ENCODE measurements around the gene FAF2.
A peak's percentile ranks its signal among the peaks of the same experiment; 100 is the strongest.

The FAF2 gene

GRCh38 chr5:176412517-176413254 lies 35.5 kb upstream of the FAF2 start:
- ATAC-seq (ENCODE audit: insufficient read depth, low read depth) = no peak
- Histone ChIP-seq H3K4me2 (ENCODE audit: insufficient read depth, low read length) (0 out of 2 replicates have a peak overlapping the region, but pooled peaks have one; percentile 5), H3K9me3 (ENCODE audit: insufficient read depth, low read length, severe bottlenecking) (no peaks in the 10 kb centered on the region), H3K27me3 (ENCODE audit: insufficient read depth, low read length, poor library complexity) (no peaks in the 10 kb centered on the region), H2AFZ (ENCODE audit: low read depth, low read length) (no peak overlapping the region), H3K36me3 (ENCODE audit: insufficient read depth, low read length) (peaks cover 31% of the 10 kb centered on the region), H3K9ac (ENCODE audit: low read depth, low read length) (no peak overlapping the region), H3K79me2 (ENCODE audit: insufficient read depth, low read length) (peaks cover 44% of the 10 kb centered on the region), H3K4me3 (ENCODE audit: low read depth in 1 of 2, low read length in 2 of 2) (no peak overlapping the region), H3K27ac (ENCODE audit: low read length) (no peak overlapping the region; the same call in 1 of the 2 replicates), H3K4me1 (ENCODE audit: insufficient read depth, low read length) (peaks cover 38% of the 10 kb centered on the region), H4K20me1 (ENCODE audit: insufficient read depth, low read length) (peaks cover 20% of the 10 kb centered on the region; the same call in 1 of the 2 replicates)
- no peak for DNase-seq
- no peak for TF ChIP-seq CTCF (IDR thresholded peaks at IDR 0.05; ENCODE audit: borderline replicate concordance, extremely low read depth, low read length, poor library complexity, severe bottlenecking)
- no peak for TF ChIP-seq EZH2 (IDR thresholded peaks at IDR 0.05; ENCODE audit: borderline replicate concordance, low read depth, low read length, severe bottlenecking)

GRCh38 chr5:176413255-176413565 lies 35.0 kb upstream of the FAF2 start:
- Histone ChIP-seq H3K4me3 (ENCODE audit: low read depth in 1 of 2, low read length in 2 of 2) (no peak overlapping the region), H3K27me3 (ENCODE audit: insufficient read depth, low read length, poor library complexity) (no peaks in the 10 kb centered on the region), H3K4me1 (ENCODE audit: insufficient read depth, low read length) (peaks cover 38% of the 10 kb centered on the region), H3K79me2 (ENCODE audit: insufficient read depth, low read length) (peaks cover 44% of the 10 kb centered on the region), H3K9me3 (ENCODE audit: insufficient read depth, low read length, severe bottlenecking) (no peaks in the 10 kb centered on the region), H4K20me1 (ENCODE audit: insufficient read depth, low read length) (peaks cover 20% of the 10 kb centered on the region; the same call in 1 of the 2 replicates), H3K4me2 (ENCODE audit: insufficient read depth, low read length) (0 out of 2 replicates have a peak overlapping the region, but pooled peaks have one; percentile 96), H3K36me3 (ENCODE audit: insufficient read depth, low read length) (peaks cover 27% of the 10 kb centered on the region), H3K27ac (ENCODE audit: low read length) (no peak overlapping the region; the same call in 1 of the 2 replicates), H2AFZ (ENCODE audit: low read depth, low read length) (no peak overlapping the region), H3K9ac (ENCODE audit: low read depth, low read length) (no peak overlapping the region)
- DNase-seq (no peak), ATAC-seq (ENCODE audit: insufficient read depth, low read depth) (no peak)
- TF ChIP-seq EZH2 (IDR thresholded peaks at IDR 0.05; ENCODE audit: borderline replicate concordance, low read depth, low read length, severe bottlenecking) (no peak), CTCF (IDR thresholded peaks at IDR 0.05; ENCODE audit: borderline replicate concordance, extremely low read depth, low read length, poor library complexity, severe bottlenecking) (no peak)

GRCh38 chr5:176413709-176414191 lies 34.4 kb upstream of the FAF2 start:
- Histone ChIP-seq H3K27ac (ENCODE audit: low read length) (no peak overlapping the region), H3K27me3 (ENCODE audit: insufficient read depth, low read length, poor library complexity) (no peaks in the 10 kb centered on the region), H3K4me1 (ENCODE audit: insufficient read depth, low read length) (peaks cover 38% of the 10 kb centered on the region), H3K4me2 (ENCODE audit: insufficient read depth, low read length) (peak overlapping the region; percentile 96; the same call in 1 of the 2 replicates), H4K20me1 (ENCODE audit: insufficient read depth, low read length) (peaks cover 20% of the 10 kb centered on the region; the same call in 1 of the 2 replicates), H2AFZ (ENCODE audit: low read depth, low read length) (no peak overlapping the region), H3K4me3 (ENCODE audit: low read depth in 1 of 2, low read length in 2 of 2) (no peak overlapping the region), H3K79me2 (ENCODE audit: insufficient read depth, low read length) (peaks cover 44% of the 10 kb centered on the region), H3K9me3 (ENCODE audit: insufficient read depth, low read length, severe bottlenecking) (no peaks in the 10 kb centered on the region), H3K9ac (ENCODE audit: low read depth, low read length) (peak overlapping the region; percentile 8; the same call in 1 of the 2 replicates), H3K36me3 (ENCODE audit: insufficient read depth, low read length) (peaks cover 24% of the 10 kb centered on the region)
- ATAC-seq (ENCODE audit: insufficient read depth, low read depth) (no peak), DNase-seq (no peak)
- TF ChIP-seq CTCF (IDR thresholded peaks at IDR 0.05; ENCODE audit: borderline replicate concordance, extremely low read depth, low read length, poor library complexity, severe bottlenecking) (no peak), EZH2 (IDR thresholded peaks at IDR 0.05; ENCODE audit: borderline replicate concordance, low read depth, low read length, severe bottlenecking) (no peak)
